CD4-positive, alpha-beta T cell treated with Interleukin-17A for 4 hours (primary cell): Measurements from ENCODE around the gene ANKFY1.
"Not testable (repeated sequence)": the region's sequence is repeated elsewhere in the genome, so short reads cannot be mapped to it uniquely, and the experiment has no call there.

Source experiments
- DNase-seq: peaks from one replicate; pipeline ENCODE4 v3.0.0-alpha.2; 2020; ENCODE audit warnings: mixed read lengths

The ANKFY1 gene

GRCh38 chr17:4152471-4152870, 111.3 kb downstream of the ANKFY1 start:
- DNase-seq, result no peak

GRCh38 chr17:4150096-4150495, 113.7 kb downstream of the ANKFY1 start:
- DNase-seq, result no peak

- no peak for DNase-seq
Observed at GRCh38 chr17:4148611-4149308, 115.0 kb downstream of the ANKFY1 start.

GRCh38 chr17:4147751-4148310, 115.9 kb downstream of the ANKFY1 start:
- no peak for DNase-seq

GRCh38 chr17:4146641-4147040, 117.1 kb downstream of the ANKFY1 start:
- DNase-seq, result no peak

GRCh38 chr17:4144422-4144747, 119.4 kb downstream of the ANKFY1 start:
- DNase-seq, result no peak

GRCh38 chr17:4143563-4144421, 120.0 kb downstream of the ANKFY1 start:
- peak; percentile 93 for DNase-seq

- peak; percentile 42 for DNase-seq
Observed at GRCh38 chr17:4142107-4142900, 121.5 kb downstream of the ANKFY1 start.

- DNase-seq, result no peak
Observed at GRCh38 chr17:4140125-4140524, 123.7 kb downstream of the ANKFY1 start.

- DNase-seq, result not testable (repeated sequence)
Observed at GRCh38 chr17:4138906-4139526, 124.8 kb downstream of the ANKFY1 start.

- DNase-seq, result no peak
Observed at GRCh38 chr17:4136373-4136772, 127.4 kb downstream of the ANKFY1 start.

GRCh38 chr17:4135489-4135888, 128.3 kb downstream of the ANKFY1 start:
- DNase-seq, result no peak

- no peak for DNase-seq
Observed at GRCh38 chr17:4134721-4135120, 129.1 kb downstream of the ANKFY1 start.

- no peak for DNase-seq
Observed at GRCh38 chr17:4130715-4131114, 133.1 kb downstream of the ANKFY1 start.

- DNase-seq, result no peak
Observed at GRCh38 chr17:4127555-4127954, 136.2 kb downstream of the ANKFY1 start.

- DNase-seq, result no peak
Observed at GRCh38 chr17:4125552-4125951, 138.2 kb downstream of the ANKFY1 start.

- DNase-seq, result no peak
Observed at GRCh38 chr17:4124999-4125398, 138.8 kb downstream of the ANKFY1 start.

- DNase-seq, result no peak
Observed at GRCh38 chr17:4120332-4120731, 143.4 kb downstream of the ANKFY1 start.

GRCh38 chr17:4119299-4119698, 144.5 kb downstream of the ANKFY1 start:
- no peak for DNase-seq

- DNase-seq, result no peak
Observed at GRCh38 chr17:4118015-4118743, 145.6 kb downstream of the ANKFY1 start.

GRCh38 chr17:4116516-4116915, 147.3 kb downstream of the ANKFY1 start:
- DNase-seq, result no peak
